Neural cell (in vitro differentiated cells): ENCODE results near the gene TSEN54. TPM values are rescaled to one million over a fixed set of nuclear protein-coding genes. Genes with fewer than 3 reads are reported as not detected.

Experiments used
- H2AFZ ChIP-seq: fragments of 200-600, 300-800 bp; sonication (generic), shearing (Covaris generic); 2 replicates; pipeline ENCODE4 v1.6.0; 2014; ENCODE audit warnings: low read depth, mild to moderate bottlenecking, antibody characterized with exemption, low read length, moderate library complexity
- H3F3A ChIP-seq: fragments of 200-600 bp; shearing (Covaris generic); 2 replicates; pipeline ENCODE4 v1.6.1; 2016; ENCODE audit warnings: mild to moderate bottlenecking, moderate library complexity, mixed read lengths, antibody characterized with exemption, low read length; ENCODE audit not compliant: insufficient read depth, poor library complexity, severe bottlenecking
- H3K27ac ChIP-seq: fragments of 200-600, 300-800 bp; sonication (generic), shearing (Covaris generic); 2 replicates; pipeline ENCODE4 v1.5.1; 2014; ENCODE audit warnings: mild to moderate bottlenecking, low read length, moderate library complexity
- H3K27me3 ChIP-seq: fragments of 300-800, 200-600 bp; sonication (generic), shearing (Covaris generic); 2 replicates; pipeline ENCODE4 v1.6.0; 2014; ENCODE audit warnings: mild to moderate bottlenecking, low read depth, low read length, moderate library complexity; ENCODE audit not compliant: insufficient read depth
- H3K36me3 ChIP-seq: fragments of 300-800, 200-600 bp; sonication (generic), shearing (Covaris generic); 2 replicates; pipeline ENCODE4 v1.5.1; 2014; ENCODE audit warnings: mild to moderate bottlenecking, antibody characterized with exemption, low read length, moderate library complexity; ENCODE audit not compliant: insufficient read depth
- H3K4me2 ChIP-seq: fragments of 300-800, 200-600 bp; sonication (generic), shearing (Covaris generic); 2 replicates; pipeline ENCODE4 v1.6.0; 2014; ENCODE audit warnings: mild to moderate bottlenecking, low read length
- H3K4me3 ChIP-seq: fragments of 300-800, 200-600 bp; sonication (generic), shearing (Covaris generic); 2 replicates; pipeline ENCODE4 v1.5.1; 2014; ENCODE audit warnings: mild to moderate bottlenecking, low read length, moderate library complexity
- H3K79me2 ChIP-seq: fragments of 200-600 bp; shearing (Covaris generic); replicated peaks from 2 replicates; pipeline ENCODE4 v1.6.0; 2014; ENCODE audit warnings: mild to moderate bottlenecking, low read length, moderate library complexity; ENCODE audit not compliant: insufficient read depth
- H3K9ac ChIP-seq: fragments of 300-800, 200-600 bp; sonication (generic), shearing (Covaris generic); 2 replicates; pipeline ENCODE4 v1.6.1; 2016; ENCODE audit warnings: mild to moderate bottlenecking, low read length, mixed read lengths
- H3K9me2 ChIP-seq: fragments of 200-600 bp; shearing (Covaris generic); 2 replicates; pipeline ENCODE4 v1.6.1; 2016; ENCODE audit warnings: mild to moderate bottlenecking, low read length, mixed read lengths; ENCODE audit not compliant: insufficient read depth
- H3K9me3 ChIP-seq: fragments of 200-600, 300-800 bp; sonication (generic), shearing (Covaris generic); 2 replicates; pipeline ENCODE4 v1.6.1; 2016; ENCODE audit warnings: mild to moderate bottlenecking, mixed run types, low read length, moderate library complexity, mixed read lengths
- H4K20me1 ChIP-seq: fragments of 200-600 bp; shearing (Covaris generic); 2 replicates; pipeline ENCODE4 v1.6.1; 2016; ENCODE audit warnings: mild to moderate bottlenecking, mixed run types; ENCODE audit not compliant: insufficient read depth
- CTCF ChIP-seq: fragments of 450-650 bp; IDR thresholded peaks from 2 replicates; pipeline ENCODE4 v1.5.1; 2014; ENCODE audit warnings: antibody characterized with exemption, mild to moderate bottlenecking, moderate library complexity; ENCODE audit not compliant: poor library complexity, severe bottlenecking
- EP300 ChIP-seq: fragments of 450-650 bp; conservative IDR thresholded peaks from 2 replicates; pipeline ENCODE4 v1.6.1; 2014; ENCODE audit warnings: antibody characterized with exemption, mild to moderate bottlenecking, moderate library complexity; ENCODE audit not compliant: poor library complexity, severe bottlenecking
- EZH2 ChIP-seq: fragments of 200-600, 300-800 bp; shearing (Covaris generic), sonication (generic); IDR thresholded peaks from 2 replicates; pipeline ENCODE4 v1.6.1; 2014; ENCODE audit warnings: antibody characterized with exemption, low read length, borderline replicate concordance, mild to moderate bottlenecking; ENCODE audit not compliant: insufficient read depth, poor library complexity, severe bottlenecking
- MXI1 ChIP-seq: fragments of 450-650 bp; conservative IDR thresholded peaks from 2 replicates; pipeline ENCODE4 v1.6.1; 2014; ENCODE audit warnings: antibody characterized with exemption, mild to moderate bottlenecking; ENCODE audit not compliant: poor library complexity, severe bottlenecking
- POLR2AphosphoS5 ChIP-seq: IDR thresholded peaks from 2 replicates; pipeline ENCODE4 v1.6.1; 2012
- RAD21 ChIP-seq: fragments of 450-650 bp; conservative IDR thresholded peaks from 2 replicates; pipeline ENCODE4 v1.6.1; 2014; ENCODE audit warnings: antibody characterized with exemption, mild to moderate bottlenecking, moderate library complexity
- SMC3 ChIP-seq: fragments of 450-650 bp; conservative IDR thresholded peaks from 2 replicates; pipeline ENCODE4 v1.6.1; 2014; ENCODE audit warnings: antibody characterized with exemption, mild to moderate bottlenecking, moderate library complexity; ENCODE audit not compliant: poor library complexity
- TAF1 ChIP-seq: IDR thresholded peaks from 2 replicates; pipeline ENCODE4 v1.6.1; 2012; ENCODE audit warnings: low read depth
- polyA plus RNA-seq: library from polyadenylated mRNA; depleted of rRNA; stranded (reverse); fragments of >200 nt; gene quantifications from 2 replicates; pipeline ENCODE4 v1.2.3, GENCODE V29; 2014
- TF ChIP-seq, protein P1 (sequence below): IDR thresholded peaks from 2 replicates; pipeline ENCODE4 v1.6.1; 2012; ENCODE audit warnings: borderline replicate concordance

The TSEN54 gene
- polyA plus RNA-seq, 1 donor from 2014 or later, result 32.2 TPM

DNA sequence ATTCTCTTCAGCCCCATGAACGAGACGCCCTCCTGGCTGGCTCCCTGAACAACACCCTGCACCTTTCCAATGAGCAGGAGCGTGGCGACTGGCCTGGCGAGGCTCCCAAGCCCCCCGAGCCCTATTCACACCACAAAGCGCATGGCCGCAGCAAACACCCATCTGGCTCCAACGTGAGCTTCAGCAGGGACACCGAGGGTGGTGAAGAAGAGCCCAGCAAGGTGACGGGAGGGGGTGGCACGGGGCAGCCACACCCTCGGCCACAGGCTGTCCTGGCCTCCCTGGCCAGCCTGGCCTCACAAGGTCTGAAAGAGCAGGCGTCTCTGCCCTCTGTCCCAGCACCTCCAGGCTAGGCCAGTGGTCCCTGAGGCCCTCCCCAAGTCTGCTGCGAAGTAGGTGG is 24.6 kb upstream of the TSEN54 start:
- no peaks in the 10 kb centered on the region for H3K9me2 ChIP-seq
- no peak overlapping the region for H3K4me2 ChIP-seq
- no peak overlapping the region for H3K27ac ChIP-seq
- H3K27me3 ChIP-seq, result no peaks in the 10 kb centered on the region
- H3K79me2 ChIP-seq, result no peaks in the 10 kb centered on the region
- TF ChIP-seq CTCF (no peak), SMC3 (no peak), EP300 (no peak), TAF1 (no peak)
- H4K20me1 ChIP-seq, result no peaks in the 10 kb centered on the region
- no peaks in the 10 kb centered on the region for H3F3A ChIP-seq
- no peaks in the 10 kb centered on the region for H3K36me3 ChIP-seq
- H3K9ac ChIP-seq, result no peak overlapping the region
- no peak overlapping the region for H2AFZ ChIP-seq
- no peak overlapping the region for H3K4me3 ChIP-seq
- H3K9me3 ChIP-seq, result no peaks in the 10 kb centered on the region

- Histone ChIP-seq H3K79me2 (no peaks in the 10 kb centered on the region), H3K27ac (no peak overlapping the region), H3K9ac (no peak overlapping the region), H3F3A (no peaks in the 10 kb centered on the region), H2AFZ (no peak overlapping the region), H4K20me1 (no peaks in the 10 kb centered on the region), H3K36me3 (no peaks in the 10 kb centered on the region), H3K4me2 (no peak overlapping the region), H3K9me3 (no peaks in the 10 kb centered on the region), H3K4me3 (no peak overlapping the region), H3K27me3 (no peaks in the 10 kb centered on the region), H3K9me2 (no peaks in the 10 kb centered on the region)
- no peak for TF ChIP-seq TAF1
- TF ChIP-seq EZH2, result no peak
- TF ChIP-seq, protein P1, sequence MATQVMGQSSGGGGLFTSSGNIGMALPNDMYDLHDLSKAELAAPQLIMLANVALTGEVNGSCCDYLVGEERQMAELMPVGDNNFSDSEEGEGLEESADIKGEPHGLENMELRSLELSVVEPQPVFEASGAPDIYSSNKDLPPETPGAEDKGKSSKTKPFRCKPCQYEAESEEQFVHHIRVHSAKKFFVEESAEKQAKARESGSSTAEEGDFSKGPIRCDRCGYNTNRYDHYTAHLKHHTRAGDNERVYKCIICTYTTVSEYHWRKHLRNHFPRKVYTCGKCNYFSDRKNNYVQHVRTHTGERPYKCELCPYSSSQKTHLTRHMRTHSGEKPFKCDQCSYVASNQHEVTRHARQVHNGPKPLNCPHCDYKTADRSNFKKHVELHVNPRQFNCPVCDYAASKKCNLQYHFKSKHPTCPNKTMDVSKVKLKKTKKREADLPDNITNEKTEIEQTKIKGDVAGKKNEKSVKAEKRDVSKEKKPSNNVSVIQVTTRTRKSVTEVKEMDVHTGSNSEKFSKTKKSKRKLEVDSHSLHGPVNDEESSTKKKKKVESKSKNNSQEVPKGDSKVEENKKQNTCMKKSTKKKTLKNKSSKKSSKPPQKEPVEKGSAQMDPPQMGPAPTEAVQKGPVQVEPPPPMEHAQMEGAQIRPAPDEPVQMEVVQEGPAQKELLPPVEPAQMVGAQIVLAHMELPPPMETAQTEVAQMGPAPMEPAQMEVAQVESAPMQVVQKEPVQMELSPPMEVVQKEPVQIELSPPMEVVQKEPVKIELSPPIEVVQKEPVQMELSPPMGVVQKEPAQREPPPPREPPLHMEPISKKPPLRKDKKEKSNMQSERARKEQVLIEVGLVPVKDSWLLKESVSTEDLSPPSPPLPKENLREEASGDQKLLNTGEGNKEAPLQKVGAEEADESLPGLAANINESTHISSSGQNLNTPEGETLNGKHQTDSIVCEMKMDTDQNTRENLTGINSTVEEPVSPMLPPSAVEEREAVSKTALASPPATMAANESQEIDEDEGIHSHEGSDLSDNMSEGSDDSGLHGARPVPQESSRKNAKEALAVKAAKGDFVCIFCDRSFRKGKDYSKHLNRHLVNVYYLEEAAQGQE, result no peak
- TF ChIP-seq MXI1, result no peak
- no peak for TF ChIP-seq RAD21
- TF ChIP-seq CTCF, result no peak
- no peak for TF ChIP-seq EP300
- TF ChIP-seq SMC3, result no peak
- TF ChIP-seq POLR2AphosphoS5, result no peak
These were observed 23.7 kb upstream of the TSEN54 start for GRCh38 chr17:75492555-75493168.
